T1000 (cell line): ENCODE data around the gene FGD4.

Experiments used
- DNase-seq: peaks from one replicate; lab custom pipeline; 2025; ENCODE audit warnings: mixed read lengths; lab: John Stamatoyannopoulos, UW

Gene FGD4

GRCh38 chr12:32457251-32458025 lies 58.1 kb downstream of the FGD4 start:
- no peak for DNase-seq

- DNase-seq: no peak
These were observed 61.3 kb downstream of the FGD4 start for GRCh38 chr12:32460638-32461037.

- DNase-seq: no peak
These were observed 63.5 kb downstream of the FGD4 start for GRCh38 chr12:32462908-32463307.

GRCh38 chr12:32466187-32466586 lies 66.8 kb downstream of the FGD4 start:
- DNase-seq: no peak

- DNase-seq: no peak
These were observed 67.8 kb downstream of the FGD4 start for GRCh38 chr12:32466986-32467711.

- no peak for DNase-seq
These were observed 68.9 kb downstream of the FGD4 start for GRCh38 chr12:32467959-32468863.

GRCh38 chr12:32470936-32471470 lies 71.6 kb downstream of the FGD4 start:
- DNase-seq: no peak

- no peak for DNase-seq
These were observed 72.2 kb downstream of the FGD4 start for GRCh38 chr12:32471591-32472001.

- DNase-seq: no peak
These were observed 76.4 kb downstream of the FGD4 start for GRCh38 chr12:32475724-32476123.

- no peak for DNase-seq
These were observed 77.1 kb downstream of the FGD4 start for GRCh38 chr12:32476446-32476845.

GRCh38 chr12:32477714-32478113 lies 78.4 kb downstream of the FGD4 start:
- DNase-seq: no peak

- no peak for DNase-seq
These were observed 78.8 kb downstream of the FGD4 start for GRCh38 chr12:32478166-32478565.

- no peak for DNase-seq
These were observed 79.7 kb downstream of the FGD4 start for GRCh38 chr12:32478858-32479725.

- no peak for DNase-seq
These were observed 82.9 kb downstream of the FGD4 start for GRCh38 chr12:32482226-32482625.

GRCh38 chr12:32483499-32483898 lies 84.1 kb downstream of the FGD4 start:
- DNase-seq: no peak

GRCh38 chr12:32483993-32484392 lies 84.6 kb downstream of the FGD4 start:
- DNase-seq: no peak

- no peak for DNase-seq
These were observed 86.8 kb downstream of the FGD4 start for GRCh38 chr12:32486158-32486557.

- no peak for DNase-seq
These were observed 88.8 kb downstream of the FGD4 start for GRCh38 chr12:32488132-32488531.

GRCh38 chr12:32489070-32489469 lies 89.7 kb downstream of the FGD4 start:
- DNase-seq: no peak

- no peak for DNase-seq
These were observed 91.4 kb downstream of the FGD4 start for GRCh38 chr12:32490801-32491200.

GRCh38 chr12:32493282-32493681 lies 93.9 kb downstream of the FGD4 start:
- DNase-seq: no peak
